GM18505 (cell line): ENCODE data around the gene AFG1L.

ENCODE experiments used
- ATAC-seq: cut with Tn5 transposase; IDR thresholded peaks from one replicate; pipeline ENCODE4 v1.9.1; 2021; ENCODE audit not compliant: unreplicated experiment
- POLR2A ChIP-seq: IDR thresholded peaks from 4 replicates; pipeline ENCODE4 v1.6.1; 2011; ENCODE audit warnings: borderline replicate concordance; ENCODE audit not compliant: insufficient read depth, insufficient read length; ENCODE audit errors: extremely low read depth

Gene AFG1L

DNA sequence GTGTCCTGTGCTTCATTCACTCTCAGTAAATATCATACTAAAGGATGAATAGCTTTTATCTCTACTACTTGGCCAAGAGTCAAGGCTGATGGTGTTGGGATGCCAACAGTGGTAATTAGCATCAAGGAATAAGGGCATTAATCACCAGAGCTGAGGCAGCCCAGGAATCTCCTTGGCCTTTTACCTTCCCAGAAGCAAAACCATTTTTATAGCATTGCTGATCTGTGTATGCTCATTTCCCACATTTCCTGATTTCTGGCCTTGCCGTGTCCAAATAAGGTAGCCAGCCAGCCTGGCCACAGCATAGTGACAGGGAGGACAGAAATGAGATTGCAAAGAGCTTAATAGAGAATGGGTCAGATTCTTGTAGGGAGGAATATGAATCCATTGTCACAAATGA lies 189.2 kb downstream of the AFG1L start:
- ATAC-seq, result no peak

DNA sequence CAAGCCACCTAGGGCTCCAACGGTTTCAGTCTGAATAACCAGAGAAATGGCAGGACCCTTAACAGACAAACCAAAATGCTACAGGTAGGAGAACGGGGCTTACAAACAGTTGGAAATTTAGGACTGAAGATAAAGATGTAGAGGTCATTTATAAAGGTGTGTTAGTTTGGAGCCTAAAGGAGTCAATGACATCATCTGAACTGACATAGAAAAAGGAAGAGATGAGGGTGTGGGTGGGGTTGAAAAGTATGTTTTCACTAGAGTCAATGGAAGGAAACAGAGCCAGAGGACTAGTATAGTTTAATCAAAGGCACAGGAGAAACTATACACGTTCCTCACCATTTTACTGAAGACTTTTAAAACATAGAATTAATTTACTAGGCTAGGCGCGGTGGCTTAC lies 194.8 kb downstream of the AFG1L start:
- TF ChIP-seq POLR2A, result no peak
- ATAC-seq, result no peak

More for the DNA sequence above, 189.2 kb downstream of the AFG1L start:
- TF ChIP-seq POLR2A, result no peak

DNA sequence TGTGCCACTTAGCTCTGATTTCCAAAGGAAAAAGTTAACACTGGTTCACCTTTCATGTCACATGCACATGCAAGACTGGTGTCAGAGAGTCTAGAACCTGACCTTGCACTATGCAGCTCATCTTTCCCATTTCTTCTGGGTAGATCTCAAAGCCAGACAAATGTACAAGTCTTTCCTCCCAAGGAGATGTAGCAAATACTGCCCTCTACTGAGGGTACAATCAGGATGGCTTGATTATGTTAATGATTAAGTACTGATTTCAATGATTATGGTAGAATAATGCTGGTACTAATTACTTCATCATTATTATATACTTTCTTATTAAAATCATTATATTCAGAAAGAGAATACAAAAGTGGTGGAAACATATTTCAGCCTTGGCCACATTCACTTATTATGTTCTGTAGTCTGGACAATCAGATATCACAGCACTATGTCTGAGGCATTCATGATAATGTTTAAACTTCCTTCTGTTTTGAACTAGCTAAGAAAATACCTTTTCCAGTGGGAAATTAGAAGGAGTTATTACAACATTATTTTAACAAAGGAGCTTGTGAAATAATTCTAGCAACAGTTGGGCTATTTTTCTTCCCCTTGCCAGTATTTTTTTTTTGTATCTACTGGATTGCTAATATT lies 197.4 kb downstream of the AFG1L start:
- no peak for TF ChIP-seq POLR2A
- ATAC-seq, result no peak

DNA sequence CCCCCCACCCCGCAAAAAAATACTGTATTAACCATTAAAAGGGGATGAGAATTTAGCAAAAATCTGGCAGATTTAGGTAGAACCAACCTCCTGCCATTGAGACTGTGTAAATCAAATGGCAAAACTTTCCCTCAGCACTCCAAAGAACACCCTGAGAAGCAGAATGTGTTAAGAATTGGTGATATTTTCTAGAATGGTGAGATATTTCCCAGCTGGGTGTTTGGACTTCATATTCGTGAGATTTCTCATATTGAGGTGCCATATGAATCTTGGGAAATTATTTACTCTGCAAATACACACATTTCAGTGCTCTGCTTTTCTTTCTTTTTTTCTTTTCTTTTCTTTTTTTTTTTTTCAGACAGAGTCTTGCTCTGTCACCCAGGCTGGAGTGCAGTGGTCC lies 199.6 kb downstream of the AFG1L start:
- ATAC-seq, result no peak
- TF ChIP-seq POLR2A, result no peak

DNA sequence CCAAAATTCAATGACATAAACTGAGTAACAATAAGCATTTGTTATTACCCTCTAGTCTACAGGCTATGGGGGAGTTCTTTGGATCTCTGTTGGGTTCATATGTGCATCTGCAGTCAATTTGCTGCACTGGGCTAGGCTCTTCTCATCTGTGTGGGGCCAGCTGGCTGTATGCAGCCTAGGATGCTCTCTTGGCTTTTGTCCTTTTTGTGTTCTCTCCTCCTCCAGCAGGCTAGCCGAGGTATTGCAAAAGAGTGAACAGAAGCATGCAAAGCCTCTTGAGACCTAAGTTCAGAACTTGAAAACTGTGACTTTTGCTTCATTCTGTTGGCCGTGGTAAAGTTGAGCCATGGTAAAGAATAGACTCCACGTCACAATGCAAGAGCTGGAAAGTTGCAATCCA lies 203.0 kb downstream of the AFG1L start:
- TF ChIP-seq POLR2A, result no peak
- no peak for ATAC-seq

DNA sequence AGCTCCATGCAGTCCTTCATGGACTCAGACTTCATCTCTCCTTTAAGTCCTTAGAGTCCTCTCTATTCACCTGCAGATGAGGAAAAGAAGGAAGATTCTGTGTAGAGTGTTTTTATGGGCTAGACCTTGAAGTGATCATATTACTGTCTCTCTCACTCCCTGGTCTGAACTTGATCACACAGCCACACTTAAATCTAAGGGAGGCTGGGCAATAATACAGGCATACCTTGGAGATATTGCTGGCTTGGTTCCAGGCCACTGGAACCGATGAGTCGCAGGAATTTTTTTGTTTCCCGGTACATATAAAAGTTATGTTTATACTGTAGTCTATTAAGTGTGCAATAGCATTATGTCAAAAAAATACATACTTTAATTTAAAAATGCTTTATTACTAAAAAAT lies 206.7 kb downstream of the AFG1L start:
- no peak for TF ChIP-seq POLR2A
- no peak for ATAC-seq

DNA sequence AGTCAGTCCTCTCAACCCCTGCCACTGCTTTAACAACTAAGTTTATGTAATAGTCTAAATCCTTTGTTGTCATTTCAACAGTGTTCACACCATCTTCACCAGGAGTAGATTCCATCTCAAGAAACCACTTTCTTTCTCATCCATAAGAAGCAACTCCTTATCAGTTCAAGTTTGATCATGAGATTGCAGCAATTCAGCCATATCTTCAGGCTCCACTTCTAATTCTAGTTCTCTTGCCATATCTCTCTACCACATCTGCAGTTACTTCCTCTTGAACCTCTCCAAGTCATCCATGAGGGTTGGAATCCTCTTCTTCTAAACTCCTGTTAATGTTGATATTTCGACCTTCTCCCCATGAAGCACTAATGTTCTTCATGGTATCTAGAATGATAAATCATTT lies 208.0 kb downstream of the AFG1L start:
- ATAC-seq, result no peak

DNA sequence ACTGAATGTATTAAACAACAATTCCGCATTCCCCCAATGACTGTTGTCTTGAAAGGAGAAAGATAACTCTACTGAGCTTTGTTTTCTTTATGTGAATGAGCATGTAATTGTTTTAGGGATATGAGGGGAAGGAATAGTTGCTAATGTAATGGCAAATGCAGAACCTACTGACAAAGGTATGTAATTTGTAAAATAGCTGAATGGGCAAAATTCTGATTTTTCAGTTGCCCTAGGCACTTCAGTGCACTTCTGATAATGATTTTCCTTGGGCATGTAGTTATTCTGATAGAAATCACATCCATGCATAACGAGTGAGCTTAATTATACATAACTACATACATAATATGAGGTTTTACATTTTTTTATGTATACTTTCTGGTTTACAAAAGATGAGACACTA lies 212.5 kb downstream of the AFG1L start:
- no peak for ATAC-seq
- TF ChIP-seq POLR2A, result no peak

More for the DNA sequence above, 208.0 kb downstream of the AFG1L start:
- TF ChIP-seq POLR2A, result no peak

DNA sequence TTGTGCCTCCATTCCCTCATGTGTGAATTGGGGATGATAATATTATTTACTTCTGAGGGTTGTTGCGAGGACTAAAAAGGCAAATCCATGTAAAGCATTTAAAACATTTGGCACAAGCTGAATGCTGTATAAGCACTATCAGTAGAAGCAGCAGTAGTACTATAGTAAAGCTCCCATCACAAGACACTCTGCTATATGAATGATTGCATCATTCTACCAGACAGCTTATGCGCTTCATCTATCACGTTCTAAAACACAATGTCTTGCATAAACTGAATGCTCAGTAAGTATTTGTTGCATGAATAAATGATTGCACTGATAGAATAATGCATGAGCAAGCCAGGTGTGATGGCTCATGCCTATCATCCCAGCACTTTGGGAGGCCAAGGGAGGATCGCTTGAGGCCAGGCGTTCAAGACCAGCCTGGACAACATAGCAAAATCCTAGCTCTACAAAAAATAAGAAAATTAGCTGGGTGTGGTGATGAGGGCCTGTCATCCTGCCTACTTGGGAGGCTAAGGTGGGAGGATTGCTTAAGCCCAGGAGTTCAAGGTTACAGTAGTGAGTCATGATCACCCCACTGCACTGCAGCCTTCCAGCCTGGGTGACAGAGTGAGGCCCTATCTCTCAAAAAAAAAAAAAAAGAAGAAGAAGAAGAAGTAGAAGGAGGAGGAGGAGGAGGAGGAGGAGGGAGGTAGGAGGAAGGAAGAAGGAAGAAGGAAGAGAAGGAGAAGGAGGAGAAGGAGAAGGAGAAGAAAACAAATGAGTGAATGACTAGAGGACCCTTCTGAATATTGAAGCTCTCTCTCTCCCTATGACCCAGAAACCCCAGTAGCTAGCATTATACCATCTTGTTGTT lies 215.8 kb downstream of the AFG1L start:
- TF ChIP-seq POLR2A, result no peak
- no peak for ATAC-seq

DNA sequence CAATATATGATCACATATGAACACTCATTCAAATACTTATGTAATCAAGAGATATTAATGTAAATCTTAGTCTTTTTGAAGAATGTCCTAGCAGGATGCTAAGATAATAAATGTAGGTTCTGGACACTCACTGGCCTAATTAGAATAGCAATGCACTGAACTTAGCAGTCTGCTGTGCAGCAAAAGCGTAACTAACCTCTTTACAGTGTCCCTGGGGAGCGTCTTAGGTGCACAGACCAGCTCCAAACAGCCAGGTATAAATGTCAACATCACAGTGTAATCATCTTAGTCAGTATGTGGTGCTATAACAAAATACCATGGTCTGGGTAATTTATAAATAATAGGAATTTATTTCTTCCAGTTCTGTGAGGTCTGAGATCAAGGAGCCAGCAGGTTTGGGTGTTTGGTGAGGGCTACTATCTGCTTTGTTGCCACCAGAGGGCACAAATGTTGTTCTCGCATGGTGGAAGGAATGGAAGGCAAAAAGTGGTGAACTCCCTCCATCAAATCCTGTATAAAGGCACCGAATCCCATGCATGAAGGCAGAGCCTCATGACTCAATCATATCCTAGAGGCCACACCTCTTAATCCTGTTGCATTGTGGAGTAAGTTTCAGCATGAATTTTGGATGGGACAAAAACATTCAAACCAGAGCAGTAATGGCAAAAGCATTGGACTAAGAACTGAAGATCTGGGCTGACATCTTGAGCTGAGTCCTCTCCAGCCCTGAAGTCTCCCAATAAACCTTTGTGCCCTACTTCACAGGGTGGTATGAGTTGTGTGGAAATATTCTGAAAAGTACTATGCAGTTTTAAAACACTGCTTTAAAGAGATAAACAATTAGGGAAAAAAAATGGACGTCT lies 224.1 kb downstream of the AFG1L start:
- no peak for ATAC-seq
- no peak for TF ChIP-seq POLR2A

DNA sequence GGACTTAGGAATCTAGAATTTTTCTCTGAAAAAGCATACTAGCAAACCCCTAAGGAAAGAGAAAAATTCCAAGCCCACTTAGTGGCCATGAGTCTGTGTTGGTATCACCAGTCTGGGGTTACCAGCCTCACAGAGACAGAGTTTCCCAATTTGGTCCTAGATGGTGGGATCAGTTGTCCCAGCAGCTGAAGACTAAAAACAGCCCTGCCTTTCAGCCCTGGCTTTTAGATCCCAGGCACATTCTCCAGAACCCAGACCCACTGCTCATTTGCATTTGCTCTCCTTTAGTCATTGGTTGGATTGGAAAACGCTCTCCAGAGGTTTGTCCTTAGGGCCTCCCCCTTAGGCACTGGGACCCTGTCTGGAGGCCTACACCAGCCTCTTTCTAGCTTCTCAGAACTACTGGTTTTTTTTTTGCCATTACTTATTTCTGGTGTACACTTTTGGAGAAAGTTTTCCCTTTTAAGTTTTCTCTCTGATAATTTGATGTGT lies 226.8 kb downstream of the AFG1L start:
- no peak for TF ChIP-seq POLR2A
- ATAC-seq, result no peak

DNA sequence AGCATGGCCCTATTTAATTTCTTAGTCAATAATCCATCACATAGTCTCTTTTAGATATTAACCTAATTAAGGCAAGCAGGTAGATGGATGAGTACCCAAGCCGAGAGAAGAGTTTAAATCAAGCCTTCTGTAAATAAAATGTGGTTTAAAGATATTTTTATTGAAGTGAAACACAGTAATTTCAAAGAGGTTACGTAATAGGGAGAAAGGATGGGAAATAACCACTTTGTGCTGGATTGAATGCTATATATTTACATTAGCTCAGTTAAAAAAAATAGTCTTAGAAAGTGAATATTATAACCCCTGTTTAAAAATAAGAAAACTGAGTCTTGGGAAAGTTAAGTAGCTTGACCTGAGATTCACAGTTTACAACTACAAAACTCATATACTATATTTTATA lies 228.8 kb downstream of the AFG1L start:
- no peak for ATAC-seq
- no peak for TF ChIP-seq POLR2A

DNA sequence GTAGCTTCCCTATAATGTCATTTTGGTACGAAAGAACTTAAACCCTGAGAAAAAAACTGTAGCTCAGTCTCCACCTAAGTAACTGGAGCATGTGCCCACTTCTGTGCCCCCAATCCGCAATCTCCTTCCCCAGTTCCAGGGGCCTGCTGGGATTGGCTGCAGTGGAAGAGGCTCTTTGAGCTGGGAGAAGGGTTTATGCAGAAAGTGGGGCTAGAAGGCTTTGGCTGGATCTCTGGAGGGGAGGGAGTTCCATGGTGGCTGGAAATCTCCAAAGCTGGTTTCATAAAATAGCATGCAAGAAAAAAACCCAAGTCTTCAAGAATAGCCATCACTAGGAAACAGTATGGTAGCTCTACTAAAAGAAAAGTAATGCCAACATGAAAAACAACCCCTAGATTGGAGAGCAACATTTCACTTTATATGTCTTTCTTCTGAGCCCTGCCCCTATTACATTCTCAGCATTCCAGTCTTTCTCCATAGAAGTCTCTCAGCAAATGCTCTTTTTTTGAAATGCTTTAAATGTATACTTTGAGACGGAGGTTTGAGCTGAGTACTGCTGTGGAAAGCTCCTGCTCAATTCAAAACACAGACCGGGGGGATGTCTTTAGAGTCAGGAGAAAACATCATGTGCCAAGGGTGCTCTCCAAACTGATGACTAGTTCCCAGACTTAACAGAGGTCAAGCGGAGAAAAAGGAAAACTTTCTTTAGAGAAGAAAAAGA lies 229.8 kb downstream of the AFG1L start:
- TF ChIP-seq POLR2A, result no peak
- ATAC-seq, result no peak

DNA sequence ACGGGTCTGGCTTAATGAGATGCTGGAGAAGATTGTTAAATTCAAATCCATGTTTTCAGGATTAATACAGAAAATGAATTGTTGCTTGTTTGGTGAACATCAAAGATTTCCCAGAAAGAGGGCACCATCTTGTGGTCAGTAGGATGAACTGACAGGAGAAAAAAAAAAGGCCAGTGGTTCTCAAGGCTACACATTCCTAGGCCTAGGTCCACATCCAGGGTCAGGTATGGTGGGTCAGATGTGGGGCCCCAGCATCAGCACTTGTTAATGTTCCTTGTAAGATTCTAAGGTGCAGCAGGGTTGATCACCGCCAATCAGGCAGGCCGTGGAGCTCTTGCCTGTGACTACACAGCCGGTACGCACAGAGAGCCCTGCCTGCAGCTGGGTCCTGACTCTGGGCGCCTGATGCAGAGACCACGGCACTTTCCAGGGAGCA lies 231.9 kb downstream of the AFG1L start:
- ATAC-seq, result no peak
- no peak for TF ChIP-seq POLR2A

DNA sequence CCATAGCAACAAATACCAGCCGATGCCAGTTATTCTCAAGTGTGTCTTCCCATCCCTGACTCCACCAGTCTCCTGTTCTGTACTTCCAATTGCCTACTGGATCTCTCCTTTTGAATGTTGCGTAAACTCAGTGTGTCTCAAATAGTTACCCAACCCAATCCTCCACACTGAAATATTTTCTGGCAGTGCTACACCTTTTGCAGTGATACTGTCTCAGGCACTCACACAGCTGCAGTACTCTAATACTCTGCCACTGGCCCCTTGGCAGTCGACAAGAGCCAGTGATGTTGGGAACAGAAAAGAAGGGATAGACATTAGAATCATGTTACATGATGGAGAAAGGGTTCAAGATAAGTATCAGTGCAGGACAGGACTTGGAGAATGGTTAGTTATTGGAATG lies 234.0 kb downstream of the AFG1L start:
- TF ChIP-seq POLR2A, result no peak
- ATAC-seq, result no peak
